Mammary epithelial cell (primary cell): Measurements from ENCODE around the gene ZNF853.

ENCODE experiments used
- EZH2 ChIP-seq: IDR thresholded peaks from 2 replicates; pipeline ENCODE4 v1.6.1; 2012; ENCODE audit warnings: low read length, inconsistent platforms, borderline replicate concordance
- TF ChIP-seq, protein P1 (sequence below), 2 donors: IDR thresholded peaks in 1 of 2; conservative IDR thresholded peaks in 1 of 2; 2 replicates each; pipeline ENCODE4 v1.5.1; 2011 to 2012; ENCODE audit warnings: inconsistent platforms in 2 of 2, low read length in 2 of 2, mild to moderate bottlenecking in 2 of 2, control low read depth in 1 of 2, low read depth in 1 of 2; ENCODE audit not compliant: insufficient read depth in 1 of 2; ENCODE audit errors: extremely low read depth in 1 of 2

DNA sequence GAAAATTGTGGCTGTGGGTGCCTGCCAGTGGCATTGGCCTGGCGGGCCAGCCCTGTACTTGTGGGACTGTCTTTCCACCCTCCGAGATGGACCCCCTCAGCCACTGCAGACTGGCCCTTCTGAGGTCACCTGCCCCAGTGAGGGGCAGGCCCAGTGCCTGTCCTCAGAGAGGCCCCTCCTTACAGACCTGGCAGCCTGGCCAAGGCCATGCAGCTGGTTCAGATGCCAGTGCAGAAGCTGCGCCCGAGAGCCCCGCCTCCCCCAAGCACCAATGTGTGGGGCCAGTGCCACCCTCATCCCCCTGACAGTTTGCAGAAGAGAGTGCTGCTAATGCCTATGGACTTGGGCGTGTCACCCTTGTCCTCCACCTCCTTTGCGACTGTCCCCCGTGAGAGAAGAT, 31.7 kb downstream of the ZNF853 start:
- TF ChIP-seq, protein P1, sequence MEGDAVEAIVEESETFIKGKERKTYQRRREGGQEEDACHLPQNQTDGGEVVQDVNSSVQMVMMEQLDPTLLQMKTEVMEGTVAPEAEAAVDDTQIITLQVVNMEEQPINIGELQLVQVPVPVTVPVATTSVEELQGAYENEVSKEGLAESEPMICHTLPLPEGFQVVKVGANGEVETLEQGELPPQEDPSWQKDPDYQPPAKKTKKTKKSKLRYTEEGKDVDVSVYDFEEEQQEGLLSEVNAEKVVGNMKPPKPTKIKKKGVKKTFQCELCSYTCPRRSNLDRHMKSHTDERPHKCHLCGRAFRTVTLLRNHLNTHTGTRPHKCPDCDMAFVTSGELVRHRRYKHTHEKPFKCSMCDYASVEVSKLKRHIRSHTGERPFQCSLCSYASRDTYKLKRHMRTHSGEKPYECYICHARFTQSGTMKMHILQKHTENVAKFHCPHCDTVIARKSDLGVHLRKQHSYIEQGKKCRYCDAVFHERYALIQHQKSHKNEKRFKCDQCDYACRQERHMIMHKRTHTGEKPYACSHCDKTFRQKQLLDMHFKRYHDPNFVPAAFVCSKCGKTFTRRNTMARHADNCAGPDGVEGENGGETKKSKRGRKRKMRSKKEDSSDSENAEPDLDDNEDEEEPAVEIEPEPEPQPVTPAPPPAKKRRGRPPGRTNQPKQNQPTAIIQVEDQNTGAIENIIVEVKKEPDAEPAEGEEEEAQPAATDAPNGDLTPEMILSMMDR (conservative IDR thresholded peaks at IDR 0.05 in 1 of 2, IDR thresholded peaks at IDR 0.05 in 1 of 2; ENCODE audit: extremely low read depth in 1 of 2, insufficient read depth in 1 of 2, low read depth in 1 of 2, low read length in 2 of 2) = no peak
- TF ChIP-seq EZH2 = no peak
